ENCODE data around the gene POLR2C.

POLR2C gene

GRCh38 chr16:57478396-57479204 lies 16.1 kb downstream of the POLR2C start:
- TF ChIP-seq CTCF (IDR thresholded peaks at IDR 0.05; ENCODE audit: low read depth, low read length, missing control alignments) = no peak
- H3K4me3 ChIP-seq (replicated peaks; ENCODE audit: low read depth, low read length) = peak overlapping the region; percentile 53

GRCh38 chr16:57479205-57479975 lies 16.9 kb downstream of the POLR2C start:
- DNase-seq (ENCODE audit: extremely low read depth, low read depth) = peak; percentile 39
- TF ChIP-seq CTCF (IDR thresholded peaks at IDR 0.05; ENCODE audit: low read depth, low read length, missing control alignments) = no peak
- H3K4me3 ChIP-seq (replicated peaks; ENCODE audit: low read depth, low read length) = peak overlapping the region; percentile 53

More at GRCh38 chr16:57478396-57479204, 16.1 kb downstream of the POLR2C start:
- no peak for DNase-seq (ENCODE audit: extremely low read depth, low read depth)

GRCh38 chr16:57479976-57480753 lies 17.7 kb downstream of the POLR2C start:
- DNase-seq (ENCODE audit: extremely low read depth, low read depth) = no peak
- no peak for TF ChIP-seq CTCF (IDR thresholded peaks at IDR 0.05; ENCODE audit: low read depth, low read length, missing control alignments)
- peak overlapping the region; percentile 53 for H3K4me3 ChIP-seq (replicated peaks; ENCODE audit: low read depth, low read length)

GRCh38 chr16:57480754-57481230 lies 18.3 kb downstream of the POLR2C start:
- H3K4me3 ChIP-seq (replicated peaks; ENCODE audit: low read depth, low read length) = no peak overlapping the region
- TF ChIP-seq CTCF (IDR thresholded peaks at IDR 0.05; ENCODE audit: low read depth, low read length, missing control alignments) = no peak
- no peak for DNase-seq (ENCODE audit: extremely low read depth, low read depth)

- no peak overlapping the region for H3K4me3 ChIP-seq (replicated peaks; ENCODE audit: low read depth, low read length)
- TF ChIP-seq CTCF (IDR thresholded peaks at IDR 0.05; ENCODE audit: low read depth, low read length, missing control alignments) = no peak
- no peak for DNase-seq (ENCODE audit: extremely low read depth, low read depth)
Observed at GRCh38 chr16:57481421-57481820, 18.9 kb downstream of the POLR2C start.

DNA sequence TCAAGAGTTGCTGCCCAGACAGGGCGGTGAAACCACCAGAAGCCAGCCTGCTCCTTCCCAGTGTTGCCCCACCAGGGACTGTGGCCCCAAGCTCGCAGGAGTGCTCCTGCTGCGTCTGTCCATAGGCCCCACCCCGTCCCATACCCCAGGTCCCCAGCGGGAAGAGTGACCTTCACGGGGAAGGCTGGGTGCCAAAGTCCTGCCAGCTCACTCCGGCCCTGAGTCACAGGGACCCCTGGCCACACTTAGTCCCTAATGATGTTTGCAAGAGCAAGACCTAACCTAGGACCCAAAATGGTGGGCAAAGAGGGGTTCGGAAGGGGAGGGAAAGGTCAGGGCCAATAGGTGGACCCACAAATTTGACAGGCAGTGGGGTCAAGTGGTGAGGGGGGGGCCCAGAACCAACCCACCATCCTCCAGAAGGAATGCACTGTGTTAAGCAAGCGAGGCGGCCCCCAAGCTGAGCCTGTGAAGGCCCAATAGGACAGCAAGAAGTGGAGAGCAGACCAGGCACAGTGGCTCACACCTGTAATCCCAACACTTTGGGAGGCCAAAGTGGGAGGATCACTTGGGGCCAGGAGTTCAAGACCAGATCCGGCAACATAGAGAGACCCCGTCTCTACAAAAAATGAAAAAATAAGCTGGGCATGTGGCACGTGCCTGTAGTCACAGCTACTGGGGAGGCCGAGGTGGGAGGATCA lies 20.5 kb downstream of the POLR2C start:
- TF ChIP-seq CTCF (IDR thresholded peaks at IDR 0.05; ENCODE audit: low read depth, low read length, missing control alignments) = no peak
- DNase-seq (ENCODE audit: extremely low read depth, low read depth) = no peak
- H3K4me3 ChIP-seq (replicated peaks; ENCODE audit: low read depth, low read length) = no peak overlapping the region
